Loucy (cell line): Measurements from ENCODE around the gene FBLIM1.
A peak's percentile ranks its signal among the peaks of the same experiment; 100 is the strongest.

Experiments
- CTCF ChIP-seq: fragments of 200-600 bp; sonication (generic); conservative IDR thresholded peaks from 2 replicates; pipeline ENCODE4 v1.5.1; 2014; ENCODE audit warnings: mild to moderate bottlenecking, antibody characterized with exemption, low read length
- EZH2phosphoT487 ChIP-seq: fragments of 200-600 bp; IDR thresholded peaks from 2 replicates; pipeline ENCODE4 v1.6.1; 2018; ENCODE audit warnings: antibody characterized with exemption, mild to moderate bottlenecking, moderate library complexity, borderline replicate concordance

- TF ChIP-seq CTCF (peak; percentile 62), EZH2phosphoT487 (no peak)
Measured at GRCh38 chr1:15803380-15803779, 44.8 kb downstream of the FBLIM1 start.
